HG03066 (cell line): ENCODE measurements around the gene BAZ2B.

ENCODE experiments used
- ATAC-seq: cut with Tn5 transposase; IDR thresholded peaks from one replicate; pipeline ENCODE4 v1.9.1; 2021; ENCODE audit warnings: low read depth; ENCODE audit not compliant: unreplicated experiment

Gene BAZ2B

GRCh38 chr2:159617646-159618045 lies 1.3 kb upstream of the BAZ2B start:
- no peak for ATAC-seq

GRCh38 chr2:159617100-159617499 lies 752 bp upstream of the BAZ2B start:
- no peak for ATAC-seq

GRCh38 chr2:159615367-159616285 lies 722 bp downstream of the BAZ2B start:
- peak; percentile 57 for ATAC-seq

GRCh38 chr2:159614534-159615366 lies 1.6 kb downstream of the BAZ2B start:
- ATAC-seq: peak; percentile 2

GRCh38 chr2:159613651-159614285 lies 2.6 kb downstream of the BAZ2B start:
- no peak for ATAC-seq

- no peak for ATAC-seq
These were observed 3.3 kb downstream of the BAZ2B start for GRCh38 chr2:159613091-159613490.

GRCh38 chr2:159612255-159612901 lies 4.0 kb downstream of the BAZ2B start:
- no peak for ATAC-seq

GRCh38 chr2:159609811-159610549 lies 6.4 kb downstream of the BAZ2B start:
- no peak for ATAC-seq

GRCh38 chr2:159608723-159609308 lies 7.5 kb downstream of the BAZ2B start:
- ATAC-seq: no peak

GRCh38 chr2:159608108-159608507 lies 8.2 kb downstream of the BAZ2B start:
- no peak for ATAC-seq

- ATAC-seq: no peak
These were observed 10.1 kb downstream of the BAZ2B start for GRCh38 chr2:159606287-159606686.

- ATAC-seq: no peak
These were observed 10.7 kb downstream of the BAZ2B start for GRCh38 chr2:159605441-159606178.

- no peak for ATAC-seq
These were observed 12.2 kb downstream of the BAZ2B start for GRCh38 chr2:159604159-159604558.

GRCh38 chr2:159600752-159601151 lies 15.6 kb downstream of the BAZ2B start:
- no peak for ATAC-seq

- no peak for ATAC-seq
These were observed 20.8 kb downstream of the BAZ2B start for GRCh38 chr2:159595410-159596046.

- no peak for ATAC-seq
These were observed 23.9 kb downstream of the BAZ2B start for GRCh38 chr2:159592441-159592840.

- no peak for ATAC-seq
These were observed 25.1 kb downstream of the BAZ2B start for GRCh38 chr2:159591221-159591620.

- no peak for ATAC-seq
These were observed 27.1 kb downstream of the BAZ2B start for GRCh38 chr2:159589286-159589685.
